Right lung (tissue), 5 donors: Measurements from ENCODE around the gene C8B. TPM values are rescaled to one million over a fixed set of nuclear protein-coding genes. Genes with fewer than 3 reads are reported as not detected.

Experiments used
- DNase-seq, 2 donors: peaks; one replicate each; pipeline ENCODE4 v3.0.0-alpha.2; 2013
- polyA plus RNA-seq, 5 donors: library from polyadenylated mRNA; unstranded; fragments of 120-200 nt; gene quantifications; one replicate each; pipeline versions ENCODE4 v1.2.1 to v1.2.3, GENCODE V29; 2013; ENCODE audit warnings: inconsistent platforms in 1 of 5, low replicate concordance in 1 of 5; ENCODE audit not compliant: insufficient read length in 5 of 5, insufficient read depth in 1 of 5

Gene C8B
- polyA plus RNA-seq, 5 donors = 0.13 to 0.59 TPM; not detected in 3

- no peak for DNase-seq
Measured at GRCh38 chr1:56931686-56932085, 34.1 kb downstream of the C8B start.

GRCh38 chr1:56931211-56931610 is 34.6 kb downstream of the C8B start:
- no peak for DNase-seq

GRCh38 chr1:56929492-56929891 is 36.3 kb downstream of the C8B start:
- DNase-seq = no peak

- no peak for DNase-seq
Measured at GRCh38 chr1:56927986-56928385, 37.8 kb downstream of the C8B start.

- no peak for DNase-seq
Measured at GRCh38 chr1:56927171-56927570, 38.6 kb downstream of the C8B start.

GRCh38 chr1:56925193-56925592 is 40.6 kb downstream of the C8B start:
- no peak for DNase-seq

- no peak for DNase-seq
Measured at GRCh38 chr1:56924116-56924515, 41.7 kb downstream of the C8B start.

- no peak for DNase-seq
Measured at GRCh38 chr1:56923201-56923600, 42.6 kb downstream of the C8B start.

- no peak for DNase-seq
Measured at GRCh38 chr1:56922507-56922906, 43.3 kb downstream of the C8B start.

- no peak for DNase-seq
Measured at GRCh38 chr1:56922070-56922469, 43.7 kb downstream of the C8B start.

GRCh38 chr1:56921479-56921878 is 44.3 kb downstream of the C8B start:
- no peak for DNase-seq

GRCh38 chr1:56920591-56921001 is 45.2 kb downstream of the C8B start:
- DNase-seq = no peak

GRCh38 chr1:56917356-56917755 is 48.5 kb downstream of the C8B start:
- DNase-seq = no peak

GRCh38 chr1:56916630-56917029 is 49.2 kb downstream of the C8B start:
- no peak for DNase-seq

- DNase-seq = no peak
Measured at GRCh38 chr1:56915960-56916359, 49.9 kb downstream of the C8B start.

GRCh38 chr1:56912325-56912724 is 53.5 kb downstream of the C8B start:
- no peak for DNase-seq

- DNase-seq = no peak
Measured at GRCh38 chr1:56911098-56911938, 54.5 kb downstream of the C8B start.

GRCh38 chr1:56910441-56910985 is 55.3 kb downstream of the C8B start:
- DNase-seq = no peak

- no peak for DNase-seq
Measured at GRCh38 chr1:56908619-56909221, 57.1 kb downstream of the C8B start.

- no peak for DNase-seq
Measured at GRCh38 chr1:56905667-56906066, 60.1 kb downstream of the C8B start.

GRCh38 chr1:56904663-56905397 is 61.0 kb downstream of the C8B start:
- DNase-seq = no peak

- DNase-seq = no peak
Measured at GRCh38 chr1:56903778-56904177, 62.0 kb downstream of the C8B start.

- no peak for DNase-seq
Measured at GRCh38 chr1:56901716-56902115, 64.1 kb downstream of the C8B start.
